ENCODE results near the gene TMEM255B.
"Not testable (repeated sequence)": the region's sequence is repeated elsewhere in the genome, so short reads cannot be mapped to it uniquely, and the experiment has no call there.

TMEM255B gene

GRCh38 chr13:113830426-113830950 lies 71.5 kb downstream of the TMEM255B start:
- not testable (repeated sequence) for DNase-seq (ENCODE audit: extremely low read depth in 1 of 2, low read depth in 1 of 2)

GRCh38 chr13:113831061-113831460 lies 72.0 kb downstream of the TMEM255B start:
- no peak for DNase-seq (ENCODE audit: extremely low read depth in 1 of 2, low read depth in 1 of 2)

- DNase-seq (ENCODE audit: extremely low read depth in 1 of 2, low read depth in 1 of 2), result no peak
Observed at GRCh38 chr13:113832205-113832604, 73.2 kb downstream of the TMEM255B start.

GRCh38 chr13:113832631-113833030 lies 73.6 kb downstream of the TMEM255B start:
- DNase-seq (ENCODE audit: extremely low read depth in 1 of 2, low read depth in 1 of 2), result no peak

GRCh38 chr13:113833111-113833830 lies 74.2 kb downstream of the TMEM255B start:
- DNase-seq (ENCODE audit: extremely low read depth in 1 of 2, low read depth in 1 of 2), result no peak

- DNase-seq (ENCODE audit: extremely low read depth in 1 of 2, low read depth in 1 of 2), result not testable (repeated sequence)
Observed at GRCh38 chr13:113834006-113834405, 75.0 kb downstream of the TMEM255B start.

GRCh38 chr13:113834496-113835200 lies 75.6 kb downstream of the TMEM255B start:
- no peak for DNase-seq (ENCODE audit: extremely low read depth in 1 of 2, low read depth in 1 of 2)

GRCh38 chr13:113835461-113836270 lies 76.6 kb downstream of the TMEM255B start:
- no peak for DNase-seq (ENCODE audit: extremely low read depth in 1 of 2, low read depth in 1 of 2)

- no peak for DNase-seq (ENCODE audit: extremely low read depth in 1 of 2, low read depth in 1 of 2)
Observed at GRCh38 chr13:113836768-113837559, 77.9 kb downstream of the TMEM255B start.

- no peak for DNase-seq (ENCODE audit: extremely low read depth in 1 of 2, low read depth in 1 of 2)
Observed at GRCh38 chr13:113837560-113838355, 78.7 kb downstream of the TMEM255B start.

- no peak for DNase-seq (ENCODE audit: extremely low read depth in 1 of 2, low read depth in 1 of 2)
Observed at GRCh38 chr13:113838711-113839201, 79.7 kb downstream of the TMEM255B start.

GRCh38 chr13:113839536-113840204 lies 80.6 kb downstream of the TMEM255B start:
- no peak for DNase-seq (ENCODE audit: extremely low read depth in 1 of 2, low read depth in 1 of 2)

GRCh38 chr13:113840541-113841352 lies 81.7 kb downstream of the TMEM255B start:
- no peak for DNase-seq (ENCODE audit: extremely low read depth in 1 of 2, low read depth in 1 of 2)

- DNase-seq (ENCODE audit: extremely low read depth in 1 of 2, low read depth in 1 of 2), result no peak
Observed at GRCh38 chr13:113841353-113841650, 82.3 kb downstream of the TMEM255B start.

- no peak for DNase-seq (ENCODE audit: extremely low read depth in 1 of 2, low read depth in 1 of 2)
Observed at GRCh38 chr13:113842336-113843062, 83.5 kb downstream of the TMEM255B start.

- DNase-seq (ENCODE audit: extremely low read depth in 1 of 2, low read depth in 1 of 2), result no peak
Observed at GRCh38 chr13:113843063-113843654, 84.1 kb downstream of the TMEM255B start.

- no peak for DNase-seq (ENCODE audit: extremely low read depth in 1 of 2, low read depth in 1 of 2)
Observed at GRCh38 chr13:113843864-113844556, 85.0 kb downstream of the TMEM255B start.
